Astrocyte (in vitro differentiated cells and primary cell): Measurements from ENCODE around the gene GNB1L.

ENCODE experiments used
- CTCF ChIP-seq: IDR thresholded peaks from 2 replicates; pipeline ENCODE4 v1.5.1; 2011; ENCODE audit warnings: low read depth, mild to moderate bottlenecking, inconsistent platforms, low read length, moderate library complexity; ENCODE audit not compliant: insufficient read depth
- EZH2 ChIP-seq: IDR thresholded peaks from 2 replicates; pipeline ENCODE4 v1.6.1; 2012; ENCODE audit warnings: mild to moderate bottlenecking, low read length, inconsistent platforms; ENCODE audit not compliant: insufficient read depth

GRCh38 chr22:19741053-19741452, 113.6 kb downstream of the GNB1L start:
- TF ChIP-seq EZH2: no peak
- no peak for TF ChIP-seq CTCF
